GM19395 (cell line): ENCODE results near the gene KRTAP10-8.
"Not testable (repeated sequence)": the region's sequence is repeated elsewhere in the genome, so short reads cannot be mapped to it uniquely, and the experiment has no call there.

Experiments used
- ATAC-seq: cut with Tn5 transposase; IDR thresholded peaks from one replicate; pipeline ENCODE4 v1.9.1; 2021; ENCODE audit warnings: mild to moderate bottlenecking, moderate library complexity; ENCODE audit not compliant: unreplicated experiment

KRTAP10-8 gene

DNA sequence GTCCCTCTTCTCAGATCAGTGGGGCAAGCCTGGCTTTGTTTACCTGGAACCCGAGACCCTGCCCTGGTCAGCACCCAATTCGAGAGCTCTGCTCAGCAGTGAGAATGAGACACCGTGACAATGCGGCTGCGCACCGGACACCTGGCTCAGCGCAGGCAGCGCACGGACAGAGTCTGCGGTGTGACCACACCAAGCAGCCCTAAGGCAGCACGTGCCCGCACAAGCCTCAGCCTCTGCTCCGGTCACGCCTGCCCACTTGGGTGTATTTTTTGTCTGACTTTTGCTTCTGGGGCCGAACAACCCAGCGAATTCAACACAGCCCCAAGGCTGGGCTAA is 4.7 kb downstream of the KRTAP10-8 start:
- no peak for ATAC-seq

- no peak for ATAC-seq
Observed at GRCh38 chr21:44617071-44617501, 5.2 kb downstream of the KRTAP10-8 start.

- no peak for ATAC-seq
Observed at GRCh38 chr21:44618504-44618903, 6.6 kb downstream of the KRTAP10-8 start.

DNA sequence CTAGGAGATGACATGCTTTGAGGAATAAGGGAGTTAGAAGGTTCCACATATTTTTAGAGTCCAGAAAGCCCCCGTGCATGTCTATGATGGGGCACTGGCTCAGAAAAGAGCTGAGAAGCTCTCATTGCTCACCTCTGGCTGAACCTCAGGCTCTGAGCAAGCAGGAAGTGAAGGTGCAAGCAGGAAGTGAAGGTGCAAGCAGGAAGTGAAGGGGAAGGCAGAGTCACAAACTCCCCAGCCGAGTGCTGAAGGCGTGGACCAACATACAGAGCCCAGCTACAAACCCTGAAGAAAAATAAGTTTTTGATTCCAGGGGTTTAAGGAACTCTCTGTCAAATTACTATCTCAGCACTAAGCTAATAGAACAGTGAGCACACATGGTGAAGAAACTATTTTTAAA is 7.0 kb downstream of the KRTAP10-8 start:
- ATAC-seq = no peak

DNA sequence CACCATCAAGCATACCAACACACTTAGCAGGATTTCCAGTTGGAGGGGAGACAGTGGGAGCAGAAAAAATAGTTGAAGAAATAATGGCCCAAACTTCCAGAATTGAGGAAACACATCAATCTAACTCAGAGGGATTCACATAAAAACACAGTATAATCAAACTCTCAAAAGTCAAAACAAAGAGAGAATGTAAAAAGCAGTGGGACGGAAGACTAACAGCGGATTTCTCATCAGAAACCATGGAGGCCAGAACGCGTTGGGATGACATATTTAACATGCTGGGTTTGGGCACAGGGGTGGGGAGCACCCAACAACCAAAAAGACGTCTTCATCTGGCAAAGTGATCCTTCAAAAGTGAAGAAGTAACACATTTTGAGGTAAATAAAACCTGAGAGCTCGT is 8.0 kb downstream of the KRTAP10-8 start:
- ATAC-seq = no peak

- no peak for ATAC-seq
Observed at GRCh38 chr21:44623575-44623974, 11.7 kb downstream of the KRTAP10-8 start.

DNA sequence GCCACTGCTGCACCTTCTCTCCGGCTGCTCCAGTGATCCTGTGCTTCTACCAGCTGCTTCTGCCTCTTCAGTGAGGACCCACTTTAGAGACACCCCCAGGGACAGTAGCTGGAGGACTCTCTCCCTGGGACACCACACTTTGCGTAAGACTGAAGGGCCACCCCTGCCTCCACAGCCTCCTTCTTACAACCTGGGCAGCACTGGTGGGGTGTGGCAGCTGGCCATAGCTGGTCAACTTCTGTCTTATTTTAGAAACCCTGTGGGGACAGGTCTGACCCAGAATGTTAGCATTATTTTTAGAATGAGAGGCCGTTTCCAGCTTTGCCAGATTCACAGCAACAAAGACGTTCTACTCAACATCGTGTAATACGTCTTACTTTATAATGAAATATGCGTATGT is 13.9 kb downstream of the KRTAP10-8 start:
- no peak for ATAC-seq

- no peak for ATAC-seq
Observed at GRCh38 chr21:44626262-44626661, 14.4 kb downstream of the KRTAP10-8 start.

DNA sequence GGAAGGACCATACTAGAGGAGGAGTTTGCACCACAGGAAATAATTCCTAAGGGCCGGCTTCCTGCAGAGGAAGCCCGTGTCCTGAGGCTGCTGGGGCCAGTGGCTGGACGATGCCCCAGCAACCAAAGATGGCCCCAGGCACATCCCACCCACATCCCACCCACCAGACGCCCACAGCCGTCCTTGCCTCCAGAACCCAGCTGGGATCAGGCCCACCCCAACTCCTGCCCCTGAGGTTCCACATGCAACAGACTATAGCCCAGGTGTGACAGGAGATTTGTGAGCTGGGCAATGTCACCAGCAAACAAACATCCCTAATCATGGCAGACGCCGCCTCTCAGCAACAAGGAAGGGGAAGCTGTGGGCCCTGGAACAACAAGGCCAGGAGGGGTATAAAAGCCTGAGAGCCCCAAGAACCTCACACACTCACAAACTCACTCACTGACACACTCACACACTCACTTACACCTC is 14.8 kb downstream of the KRTAP10-8 start, which contains the start of gene KRTAP10-9:
TSS of gene KRTAP10-9 (plus strand) at position 421 of the 471 bp plus-strand sequence. CDS start 79 bp downstream, outside the sequence.
- ATAC-seq = no peak

DNA sequence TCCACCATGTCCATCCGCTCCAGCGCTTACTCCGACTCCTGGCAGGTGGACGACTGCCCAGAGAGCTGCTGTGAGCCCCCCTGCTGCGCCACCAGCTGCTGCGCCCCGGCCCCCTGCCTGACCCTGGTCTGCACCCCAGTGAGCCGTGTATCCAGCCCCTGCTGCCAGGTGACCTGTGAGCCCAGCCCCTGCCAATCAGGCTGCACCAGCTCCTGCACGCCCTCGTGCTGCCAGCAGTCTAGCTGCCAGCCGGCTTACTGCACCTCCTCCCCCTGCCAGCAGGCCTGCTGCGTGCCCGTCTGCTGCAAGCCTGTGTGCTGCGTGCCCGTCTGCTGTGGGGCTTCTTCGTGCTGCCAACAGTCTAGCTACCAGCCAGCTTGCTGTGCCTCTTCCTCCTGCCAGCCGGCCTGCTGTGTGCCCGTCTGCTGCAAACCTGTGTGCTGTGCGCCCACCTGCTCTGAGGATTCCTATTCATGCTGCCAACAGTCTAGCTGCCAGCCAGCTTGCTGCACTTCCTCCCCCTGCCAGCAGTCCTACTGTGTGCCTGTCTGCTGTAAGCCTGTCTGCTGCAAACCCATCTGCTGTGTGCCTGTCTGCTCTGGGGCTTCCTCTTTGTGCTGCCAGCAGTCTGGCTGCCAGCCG is 15.4 kb downstream of the KRTAP10-8 start:
- ATAC-seq = not testable (repeated sequence)

GRCh38 chr21:44627831-44628233 is 16.0 kb downstream of the KRTAP10-8 start:
- ATAC-seq = not testable (repeated sequence)

- no peak for ATAC-seq
Observed at GRCh38 chr21:44628707-44629391, 17.0 kb downstream of the KRTAP10-8 start.

GRCh38 chr21:44630440-44630839 is 18.6 kb downstream of the KRTAP10-8 start:
- ATAC-seq = no peak

GRCh38 chr21:44632067-44632466 is 20.2 kb downstream of the KRTAP10-8 start:
- no peak for ATAC-seq

DNA sequence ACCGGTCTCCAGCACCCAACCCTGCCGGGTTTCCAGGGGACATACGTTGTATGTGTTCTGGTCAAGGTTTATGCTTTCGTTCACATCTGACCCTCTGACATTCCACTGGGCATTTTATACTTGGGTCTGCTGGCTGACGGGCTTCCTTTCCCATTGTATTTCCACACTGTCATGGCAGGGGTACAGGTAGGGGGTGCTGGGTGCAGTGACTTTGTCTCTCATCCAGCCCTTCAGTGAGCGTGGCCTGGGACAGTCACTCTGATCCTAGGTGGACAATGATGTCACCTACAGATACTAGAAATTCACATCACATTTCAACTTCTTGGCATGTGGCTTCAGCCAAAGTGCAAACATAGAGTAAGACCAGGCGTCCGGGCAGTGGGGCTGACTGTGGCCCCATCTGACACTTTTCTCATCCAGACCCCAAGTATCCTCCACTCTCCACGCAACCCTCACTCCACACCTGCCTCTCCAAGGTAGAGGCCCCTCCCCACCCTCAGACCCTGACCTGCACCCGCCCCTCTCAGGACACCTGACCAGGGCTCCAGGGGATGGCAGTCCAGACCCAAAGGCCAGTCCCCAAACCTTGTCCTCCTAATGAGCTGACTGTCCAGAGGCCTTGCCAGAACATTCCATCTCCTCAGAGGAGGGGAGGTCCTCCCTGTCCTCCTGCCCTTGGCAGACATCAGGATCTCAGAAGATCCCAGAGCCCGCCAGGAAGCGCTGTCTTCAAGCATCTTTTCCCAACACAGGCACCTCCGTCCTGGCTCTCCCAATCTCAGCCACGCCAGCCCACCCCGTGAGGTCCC is 24.5 kb downstream of the KRTAP10-8 start:
- ATAC-seq = no peak

DNA sequence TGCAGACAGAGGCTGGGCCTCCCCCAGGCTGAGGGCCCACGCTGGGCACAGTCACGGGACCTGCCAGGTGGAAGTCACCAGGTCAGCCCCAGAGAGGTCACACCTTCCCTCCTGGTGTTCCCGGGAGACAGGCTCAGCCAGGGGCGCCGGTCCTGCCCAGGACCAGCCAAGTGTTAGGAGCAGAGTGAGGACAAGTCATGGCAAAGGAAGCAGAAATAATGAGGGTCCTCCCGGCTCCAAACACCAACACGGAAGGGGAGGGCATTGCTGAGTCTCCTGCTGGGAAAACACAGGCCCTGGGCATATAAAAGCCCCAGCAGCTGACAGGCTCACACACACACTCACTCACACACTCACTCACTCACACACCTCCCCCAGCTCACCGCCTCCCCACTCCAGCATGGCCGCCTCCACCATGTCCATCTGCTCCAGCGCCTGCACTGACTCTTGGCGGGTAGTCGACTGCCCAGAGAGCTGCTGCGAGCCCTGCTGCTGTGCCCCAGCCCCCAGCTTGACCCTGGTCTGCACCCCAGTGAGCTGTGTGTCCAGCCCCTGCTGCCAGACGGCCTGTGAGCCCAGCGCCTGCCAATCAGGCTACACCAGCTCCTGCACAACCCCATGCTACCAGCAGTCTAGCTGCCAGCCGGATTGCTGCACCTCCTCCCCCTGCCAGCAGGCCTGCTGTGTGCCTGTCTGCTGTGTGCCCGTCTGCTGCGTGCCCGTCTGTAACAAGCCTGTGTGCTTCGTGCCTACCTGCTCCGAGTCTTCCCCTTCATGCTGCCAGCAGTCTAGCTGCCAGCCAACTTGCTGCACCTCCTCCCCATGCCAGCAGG is 25.4 kb downstream of the KRTAP10-8 start, which contains the start of gene KRTAP10-10:
TSS of gene KRTAP10-10 (plus strand) at position 339 of the 833 bp plus-strand sequence. CDS start at position 401, 62 bp downstream.
- no peak for ATAC-seq

DNA sequence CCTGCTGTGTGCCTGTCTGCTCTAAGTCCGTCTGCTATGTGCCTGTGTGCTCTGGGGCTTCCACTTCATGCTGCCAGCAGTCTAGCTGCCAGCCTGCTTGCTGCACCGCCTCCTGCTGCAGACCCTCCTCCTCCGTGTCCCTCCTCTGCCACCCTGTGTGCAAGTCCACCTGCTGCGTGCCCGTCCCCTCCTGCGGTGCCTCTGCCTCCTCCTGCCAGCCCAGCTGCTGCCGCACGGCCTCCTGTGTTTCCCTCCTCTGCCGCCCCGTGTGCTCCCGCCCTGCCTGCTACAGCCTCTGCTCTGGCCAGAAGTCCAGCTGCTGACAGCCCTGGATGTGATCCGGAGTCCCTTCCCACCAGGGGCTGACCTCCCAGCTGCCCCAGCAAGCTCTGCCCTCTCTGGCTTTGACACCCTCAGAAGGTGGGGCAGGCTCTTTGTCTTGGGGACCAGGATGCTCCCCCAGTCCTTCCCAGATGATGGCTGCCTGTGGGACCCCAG is 26.0 kb downstream of the KRTAP10-8 start:
- ATAC-seq = not testable (repeated sequence)

- not testable (repeated sequence) for ATAC-seq
Observed at GRCh38 chr21:44638506-44639330, 26.8 kb downstream of the KRTAP10-8 start.

DNA sequence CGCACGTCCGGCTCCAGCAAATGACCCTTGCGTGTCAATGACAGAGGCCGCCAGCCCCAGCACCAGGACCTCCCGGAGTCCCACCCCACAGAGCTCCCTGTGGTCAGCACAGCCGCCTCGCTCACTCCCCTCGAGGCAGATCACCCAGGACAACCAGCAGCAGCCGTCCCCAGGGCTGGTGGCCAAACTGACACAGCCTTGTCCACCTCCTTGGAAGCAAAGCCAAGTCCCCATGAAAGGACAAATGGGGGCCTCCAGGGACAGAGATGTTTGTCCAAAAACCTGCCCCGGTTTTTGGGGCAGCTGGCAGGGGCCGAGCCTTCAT is 27.4 kb downstream of the KRTAP10-8 start:
- ATAC-seq = no peak

DNA sequence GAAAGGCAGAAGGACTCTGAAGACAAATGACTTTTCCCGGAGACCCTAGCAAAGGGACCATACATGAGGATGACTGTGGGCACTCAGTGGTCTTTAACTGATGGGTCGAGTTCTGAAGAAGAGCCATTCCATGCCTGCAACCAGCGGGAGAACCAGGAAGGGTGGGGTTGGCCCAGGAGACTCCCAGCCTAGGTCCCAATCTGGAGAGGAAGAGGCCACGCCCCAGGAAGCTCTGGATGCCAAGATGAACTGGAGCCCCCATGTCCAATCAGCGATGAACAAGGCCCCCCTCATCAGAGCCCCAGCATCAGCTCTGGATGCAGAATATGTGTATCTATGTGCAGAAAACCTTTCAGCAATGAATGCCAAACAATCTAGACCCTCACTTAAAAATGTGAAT is 28.9 kb downstream of the KRTAP10-8 start:
- no peak for ATAC-seq
